Activated T-cell treated with anti-CD3 and anti-CD28 coated beads, Interleukin-2, amount 50 U/mL, for 24 hours (primary cell): ENCODE measurements around the gene FAM180A.
"Not testable (repeated sequence)": the region's sequence is repeated elsewhere in the genome, so short reads cannot be mapped to it uniquely, and the experiment has no call there.

Experiments used
- DNase-seq: peaks from one replicate; pipeline ENCODE4 v3.0.0-alpha.2; 2020
- H3K27ac Mint-ChIP-seq: 2 replicates; pipeline ENCODE4 v1.8.0; 2020; ENCODE audit warnings: mild to moderate bottlenecking, mixed read lengths
- H3K27me3 Mint-ChIP-seq: 2 replicates; pipeline ENCODE4 v1.8.0; 2020; ENCODE audit warnings: mixed read lengths
- H3K36me3 Mint-ChIP-seq: 2 replicates; pipeline ENCODE4 v1.8.0; 2020; ENCODE audit warnings: low read depth, mixed read lengths
- H3K4me1 Mint-ChIP-seq: 2 replicates; pipeline ENCODE4 v1.8.0; 2020; ENCODE audit warnings: low read depth, mixed read lengths
- H3K4me3 Mint-ChIP-seq: 2 replicates; pipeline ENCODE4 v1.8.0; 2020; ENCODE audit warnings: mild to moderate bottlenecking, moderate library complexity, mixed read lengths
- H3K9me3 Mint-ChIP-seq: 2 replicates; pipeline ENCODE4 v1.8.0; 2020; ENCODE audit warnings: mixed read lengths

Gene FAM180A

DNA sequence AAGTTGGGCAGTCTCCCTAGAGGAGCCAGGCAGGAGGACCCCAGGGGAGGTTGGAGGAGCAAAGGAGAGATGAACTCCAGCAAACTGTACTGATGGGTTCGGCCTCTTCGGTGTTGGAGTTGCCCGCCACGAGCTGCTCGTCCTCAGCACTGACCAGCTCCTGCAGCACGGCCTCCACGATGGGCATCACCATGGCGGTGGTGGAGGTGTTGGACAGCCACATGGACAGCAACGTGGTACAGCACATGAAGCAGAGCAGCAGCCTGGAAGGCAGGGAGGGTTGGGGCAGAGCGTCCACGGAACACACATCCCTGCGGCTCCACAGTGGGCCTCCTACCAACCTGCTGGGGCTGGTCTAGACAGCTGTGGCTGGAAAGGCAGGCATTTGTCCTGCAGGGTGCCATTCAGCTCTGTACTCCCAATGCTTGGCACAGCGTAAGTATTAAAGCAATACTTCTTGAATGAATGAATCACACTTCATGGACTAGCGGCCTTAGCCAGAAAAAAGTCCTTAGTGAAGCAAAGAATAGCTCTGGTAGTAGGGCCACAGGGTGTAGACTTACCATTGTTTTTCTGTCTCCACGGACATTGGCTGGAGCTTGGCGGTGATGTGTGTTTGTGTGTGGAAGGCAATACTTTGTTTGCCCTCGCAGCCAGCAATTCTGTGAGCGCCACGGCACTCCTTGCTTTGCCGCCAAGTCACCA is 42.4 kb downstream of the FAM180A start:
- Mint-ChIP-seq H3K27ac (no peak overlapping the region), H3K4me1 (peaks cover under 1% of the 10 kb centered on the region), H3K4me3 (no peak overlapping the region), H3K36me3 (no peaks in the 10 kb centered on the region), H3K27me3 (no peaks in the 10 kb centered on the region), H3K9me3 (no peaks in the 10 kb centered on the region)
- DNase-seq = no peak

DNA sequence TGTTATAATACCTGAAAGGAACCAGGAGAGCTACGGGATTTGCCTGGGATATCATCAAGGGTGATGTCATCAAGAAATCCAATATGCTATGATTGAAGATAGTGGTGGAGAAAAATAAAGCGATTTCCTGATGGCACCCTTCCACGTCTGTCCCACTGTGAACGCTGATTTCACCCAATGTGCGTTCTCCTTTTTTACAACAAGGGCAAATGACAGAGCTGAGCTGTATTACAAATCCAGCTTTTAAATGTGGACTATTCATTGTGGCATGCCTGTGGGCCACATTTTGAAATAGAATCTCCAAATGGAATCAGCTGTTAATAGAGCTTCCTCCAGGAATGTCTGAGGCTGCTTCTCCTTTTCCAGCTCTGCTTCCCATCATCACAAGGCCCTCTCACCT is 43.9 kb downstream of the FAM180A start:
- Mint-ChIP-seq H3K4me3 (no peak overlapping the region), H3K27ac (no peak overlapping the region), H3K9me3 (no peaks in the 10 kb centered on the region), H3K4me1 (no peaks in the 10 kb centered on the region), H3K27me3 (no peaks in the 10 kb centered on the region), H3K36me3 (peaks cover 3% of the 10 kb centered on the region)
- no peak for DNase-seq

DNA sequence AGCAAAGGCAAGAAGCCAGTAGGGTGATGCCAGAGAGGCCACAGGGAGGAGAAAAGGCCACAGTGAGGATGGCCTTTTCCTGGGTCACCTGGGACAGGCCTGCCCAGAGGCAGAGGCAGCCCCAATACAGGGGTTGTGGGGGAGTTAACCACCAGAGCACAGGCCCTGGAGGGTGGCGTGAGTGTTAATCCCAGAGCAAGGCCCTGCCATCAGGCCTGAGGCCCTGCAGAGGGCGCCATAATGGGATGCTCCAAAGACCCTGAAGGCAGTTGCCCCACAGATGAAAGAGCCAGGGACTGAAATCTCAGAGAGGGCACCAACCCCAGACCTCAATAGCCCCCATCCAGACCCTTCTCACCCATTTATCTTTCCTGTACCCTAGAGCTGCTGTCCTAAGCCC is 44.5 kb downstream of the FAM180A start:
- Mint-ChIP-seq H3K36me3 (peaks cover 3% of the 10 kb centered on the region), H3K27me3 (no peaks in the 10 kb centered on the region), H3K9me3 (no peaks in the 10 kb centered on the region), H3K4me1 (no peaks in the 10 kb centered on the region), H3K4me3 (no peak overlapping the region), H3K27ac (no peak overlapping the region)
- DNase-seq = no peak

DNA sequence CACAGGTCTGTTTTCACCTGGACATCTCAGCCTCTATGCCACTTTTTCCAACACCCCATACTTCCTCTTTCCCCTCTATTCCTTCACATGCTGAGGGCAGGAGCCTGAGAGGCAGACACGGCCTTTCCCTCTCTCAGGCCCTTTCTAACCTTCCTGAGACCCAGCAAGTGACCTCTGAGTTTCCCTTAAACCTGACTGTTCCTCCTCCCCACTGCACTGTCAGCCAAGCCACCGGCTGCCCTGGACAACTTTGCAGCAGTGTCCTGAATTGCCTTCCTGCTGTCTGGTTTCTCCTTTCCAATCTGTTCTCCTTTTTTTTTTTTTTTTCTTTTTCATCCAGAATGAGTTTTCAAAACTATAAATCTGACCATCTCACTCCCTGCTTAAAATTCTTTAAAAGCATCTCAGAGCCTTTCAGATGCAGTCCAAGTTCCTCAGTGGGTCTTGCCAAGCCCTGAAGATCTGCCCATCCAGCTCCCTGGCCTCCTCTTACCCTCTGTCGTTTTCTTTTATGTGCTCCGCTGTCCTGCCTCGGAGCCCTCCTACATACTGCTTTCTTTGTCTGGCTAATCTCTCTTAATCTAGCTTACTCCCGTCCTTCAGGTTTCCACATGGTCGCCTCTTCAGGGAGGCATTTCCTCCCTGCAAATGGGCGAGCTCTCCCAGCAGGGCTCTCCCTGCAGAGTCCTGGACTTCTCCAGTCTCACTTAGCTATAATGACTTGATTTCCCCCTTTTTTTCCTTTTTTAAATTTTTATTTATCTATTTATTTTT is 51.1 kb downstream of the FAM180A start:
- Mint-ChIP-seq H3K27ac (no peak overlapping the region), H3K4me1 (no peaks in the 10 kb centered on the region), H3K4me3 (no peak overlapping the region), H3K36me3 (peaks cover 3% of the 10 kb centered on the region), H3K27me3 (no peaks in the 10 kb centered on the region), H3K9me3 (no peaks in the 10 kb centered on the region)
- DNase-seq = no peak

DNA sequence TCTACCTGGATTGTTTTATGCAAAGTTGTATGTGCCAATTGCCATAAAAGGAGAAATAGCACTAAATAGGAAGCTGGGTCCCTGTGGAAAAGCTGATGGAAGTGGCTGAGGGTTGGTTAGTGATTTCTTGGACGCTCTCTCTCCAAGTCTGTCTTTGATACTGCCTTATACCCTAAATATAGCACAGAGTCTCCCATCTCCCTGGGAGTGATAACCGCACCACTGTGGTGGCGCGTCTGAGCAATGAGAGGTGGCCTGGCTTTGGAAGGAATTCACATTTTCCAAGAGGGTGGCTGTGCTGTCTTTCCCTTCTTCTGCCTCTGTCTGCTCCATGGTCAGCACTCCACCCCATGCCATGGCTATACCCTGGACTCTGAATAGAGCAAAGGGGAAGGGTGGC is 55.1 kb downstream of the FAM180A start:
- Mint-ChIP-seq H3K27me3 (no peaks in the 10 kb centered on the region), H3K4me3 (no peak overlapping the region), H3K4me1 (no peaks in the 10 kb centered on the region), H3K36me3 (peaks cover 18% of the 10 kb centered on the region), H3K9me3 (no peaks in the 10 kb centered on the region), H3K27ac (no peak overlapping the region)
- no peak for DNase-seq

DNA sequence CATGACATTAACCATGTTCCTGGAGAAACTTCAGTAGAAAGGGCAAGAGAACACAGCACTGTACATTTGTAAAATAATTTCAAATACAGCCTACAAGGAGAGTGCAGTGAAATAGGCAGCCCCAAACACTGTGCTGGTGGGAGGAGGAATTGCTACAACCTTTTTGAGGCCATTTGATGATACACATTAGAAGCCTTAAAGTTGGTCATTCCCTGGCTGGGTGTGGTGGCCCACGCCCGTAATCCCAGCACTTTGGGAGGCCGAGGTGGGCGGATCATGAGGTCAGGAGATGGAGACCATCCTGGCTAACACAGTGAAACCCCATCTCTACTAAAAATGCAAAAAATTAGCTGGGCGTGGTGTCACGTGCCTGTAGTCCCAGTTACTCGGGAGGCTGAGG is 56.0 kb downstream of the FAM180A start:
- H3K4me1 Mint-ChIP-seq, H3K4me3 Mint-ChIP-seq, H3K27me3 Mint-ChIP-seq, H3K27ac Mint-ChIP-seq, DNase-seq, H3K9me3 Mint-ChIP-seq: not testable (repeated sequence)
- H3K36me3 Mint-ChIP-seq = peaks cover 18% of the 10 kb centered on the region

DNA sequence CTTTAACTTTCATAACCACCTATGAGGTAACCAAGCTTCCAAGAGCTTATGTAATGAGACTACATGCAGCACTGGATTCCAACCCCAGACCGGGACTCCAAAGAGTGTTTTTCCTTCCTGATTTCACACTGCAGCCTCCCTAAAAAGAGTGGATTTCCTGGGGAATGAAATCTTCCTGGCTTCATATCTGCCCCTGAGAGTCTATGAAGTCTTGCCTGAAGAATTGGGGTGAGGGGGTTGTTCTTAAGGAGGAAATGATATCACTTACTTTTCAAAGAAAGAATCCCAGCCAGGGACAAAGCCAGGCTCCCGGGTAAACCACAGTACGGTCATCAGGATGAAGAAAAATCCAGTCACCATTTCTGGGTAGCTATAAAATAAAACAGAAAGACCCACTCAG is 56.6 kb downstream of the FAM180A start:
- Mint-ChIP-seq H3K27me3 (no peaks in the 10 kb centered on the region), H3K4me3 (no peak overlapping the region), H3K36me3 (peaks cover 18% of the 10 kb centered on the region), H3K4me1 (no peaks in the 10 kb centered on the region), H3K27ac (no peak overlapping the region), H3K9me3 (no peaks in the 10 kb centered on the region)
- DNase-seq = no peak

DNA sequence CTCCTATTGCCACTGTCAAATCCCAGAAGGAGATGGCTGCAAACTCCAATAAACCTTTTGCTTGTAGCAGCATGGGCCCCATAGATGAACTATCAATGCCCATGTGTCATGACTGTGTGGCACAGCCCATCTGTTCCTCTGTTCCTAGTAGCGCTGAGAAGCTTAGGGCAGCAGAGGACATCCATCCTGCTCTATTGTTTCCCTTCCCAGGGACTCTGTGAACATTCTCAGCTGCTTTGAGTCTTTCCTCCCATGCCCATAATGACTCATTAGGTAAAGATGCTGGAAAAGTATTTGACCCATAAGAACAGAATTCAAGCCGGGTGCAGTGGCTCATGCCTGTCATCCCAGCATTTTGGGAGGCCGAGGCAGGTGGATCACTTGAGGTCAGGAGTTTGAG is 58.0 kb downstream of the FAM180A start:
- Mint-ChIP-seq H3K36me3 (peaks cover 24% of the 10 kb centered on the region), H3K4me1 (no peaks in the 10 kb centered on the region), H3K9me3 (no peaks in the 10 kb centered on the region), H3K27ac (no peak overlapping the region), H3K27me3 (no peaks in the 10 kb centered on the region), H3K4me3 (no peak overlapping the region)
- no peak for DNase-seq

DNA sequence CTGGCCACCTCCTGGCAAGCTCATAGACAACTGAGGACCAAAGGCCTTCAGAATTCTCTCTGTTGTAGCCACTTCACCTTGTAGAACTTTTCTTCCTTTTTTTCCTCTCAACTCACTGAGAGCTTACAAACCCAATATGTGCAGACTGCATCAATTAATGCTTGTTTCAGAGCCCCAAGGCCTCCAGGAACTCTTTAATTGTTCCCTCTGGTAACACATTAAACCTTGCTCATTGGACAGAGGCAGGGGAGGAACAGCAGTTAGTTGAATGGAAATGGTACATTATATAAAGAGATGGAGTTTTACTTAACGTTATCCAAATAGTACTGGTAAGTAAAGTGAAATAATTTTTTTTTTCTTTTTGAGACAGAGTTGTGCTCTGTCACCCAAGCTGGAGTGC is 61.1 kb downstream of the FAM180A start:
- no peaks in the 10 kb centered on the region for H3K27me3 Mint-ChIP-seq
- H3K4me3 Mint-ChIP-seq = no peak overlapping the region
- no peaks in the 10 kb centered on the region for H3K9me3 Mint-ChIP-seq
- H3K36me3 Mint-ChIP-seq = peaks cover 39% of the 10 kb centered on the region
- no peak overlapping the region for H3K27ac Mint-ChIP-seq
- no peaks in the 10 kb centered on the region for H3K4me1 Mint-ChIP-seq
- no peak for DNase-seq

DNA sequence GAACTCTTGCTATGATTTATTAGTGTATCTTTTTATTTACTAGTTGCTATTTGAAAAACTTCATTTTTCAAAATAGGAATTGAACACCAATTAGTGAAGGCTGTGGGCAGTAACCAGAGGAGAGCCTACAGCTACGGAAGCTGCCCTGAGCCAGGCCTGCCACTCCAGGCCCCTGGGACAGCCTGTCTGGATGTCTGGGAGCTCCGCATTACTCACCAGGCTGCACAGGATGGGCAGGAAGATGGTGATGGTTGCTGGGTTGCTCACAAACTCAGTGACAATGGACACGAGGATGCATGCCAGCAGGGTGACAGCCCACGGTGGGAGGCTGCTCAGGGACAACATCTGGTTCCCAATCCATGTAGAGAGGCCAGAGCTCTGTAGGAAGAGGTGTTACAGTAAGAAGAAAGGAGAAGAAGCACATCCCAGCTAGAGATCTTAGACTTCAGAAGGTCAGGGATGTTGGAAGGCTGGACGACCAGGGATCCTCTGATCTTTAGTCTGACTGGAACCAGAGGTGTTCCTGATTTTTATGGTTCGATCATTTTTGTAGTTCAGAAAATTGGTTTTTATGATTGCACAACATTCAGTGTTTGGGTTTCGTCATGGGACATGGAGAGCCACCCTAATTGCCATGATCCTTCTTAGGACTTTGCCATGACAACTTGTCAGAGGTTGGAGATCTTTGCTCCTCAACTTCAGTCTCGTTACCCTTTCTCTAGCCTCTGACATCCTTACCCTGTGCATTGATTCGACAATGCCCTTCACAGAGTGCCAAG is 63.1 kb downstream of the FAM180A start:
- Mint-ChIP-seq H3K9me3 (no peaks in the 10 kb centered on the region), H3K36me3 (peaks cover 37% of the 10 kb centered on the region), H3K27ac (no peak overlapping the region), H3K4me3 (no peak overlapping the region), H3K4me1 (peaks cover 9% of the 10 kb centered on the region), H3K27me3 (no peaks in the 10 kb centered on the region)
- no peak for DNase-seq

DNA sequence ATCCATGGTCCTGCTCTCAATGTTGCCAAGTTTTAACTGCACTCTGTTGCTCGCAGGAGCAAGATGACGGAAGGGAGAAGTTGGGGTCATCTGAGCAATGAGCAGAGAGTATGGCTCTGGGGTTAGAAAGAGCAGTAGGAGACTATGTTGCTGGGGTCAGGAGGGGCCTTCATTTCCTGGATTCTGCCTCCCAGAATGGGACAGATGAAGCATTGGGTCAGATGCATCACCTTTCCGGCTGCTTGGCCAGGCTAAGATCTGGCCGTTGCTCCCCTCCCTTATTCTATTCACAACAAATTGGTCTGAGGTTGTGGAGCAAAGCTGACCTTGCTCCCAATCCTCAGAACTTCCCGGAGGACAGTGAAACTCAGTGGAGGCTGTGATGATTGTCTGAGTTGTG is 63.9 kb downstream of the FAM180A start:
- no peaks in the 10 kb centered on the region for H3K27me3 Mint-ChIP-seq
- H3K4me3 Mint-ChIP-seq = no peak overlapping the region
- no peak overlapping the region for H3K27ac Mint-ChIP-seq
- H3K4me1 Mint-ChIP-seq = peaks cover 12% of the 10 kb centered on the region
- DNase-seq = no peak
- peaks cover 33% of the 10 kb centered on the region for H3K36me3 Mint-ChIP-seq
- H3K9me3 Mint-ChIP-seq = no peaks in the 10 kb centered on the region

DNA sequence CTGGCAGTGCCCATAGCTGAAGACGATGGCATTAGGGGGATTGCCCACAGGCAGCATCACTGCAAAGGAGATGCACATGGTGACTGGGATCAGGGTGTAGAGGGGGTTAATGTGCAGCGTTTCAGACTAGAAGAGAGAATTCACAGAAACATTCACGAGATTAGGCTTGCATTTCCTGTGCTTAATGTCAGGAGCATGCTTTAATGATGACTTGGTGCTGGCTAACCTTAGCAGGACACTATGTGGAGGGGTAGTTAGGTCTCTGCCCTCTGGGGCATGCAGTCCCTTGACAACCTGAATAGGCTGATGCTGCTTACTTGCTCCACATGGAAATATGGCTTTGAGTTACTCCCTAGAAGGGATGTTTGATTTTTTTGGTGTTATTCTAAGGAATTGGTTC is 64.5 kb downstream of the FAM180A start:
- H3K4me1 Mint-ChIP-seq = peaks cover 13% of the 10 kb centered on the region
- no peaks in the 10 kb centered on the region for H3K9me3 Mint-ChIP-seq
- no peak overlapping the region for H3K27ac Mint-ChIP-seq
- DNase-seq = no peak
- H3K4me3 Mint-ChIP-seq = no peak overlapping the region
- no peaks in the 10 kb centered on the region for H3K27me3 Mint-ChIP-seq
- peaks cover 31% of the 10 kb centered on the region for H3K36me3 Mint-ChIP-seq

DNA sequence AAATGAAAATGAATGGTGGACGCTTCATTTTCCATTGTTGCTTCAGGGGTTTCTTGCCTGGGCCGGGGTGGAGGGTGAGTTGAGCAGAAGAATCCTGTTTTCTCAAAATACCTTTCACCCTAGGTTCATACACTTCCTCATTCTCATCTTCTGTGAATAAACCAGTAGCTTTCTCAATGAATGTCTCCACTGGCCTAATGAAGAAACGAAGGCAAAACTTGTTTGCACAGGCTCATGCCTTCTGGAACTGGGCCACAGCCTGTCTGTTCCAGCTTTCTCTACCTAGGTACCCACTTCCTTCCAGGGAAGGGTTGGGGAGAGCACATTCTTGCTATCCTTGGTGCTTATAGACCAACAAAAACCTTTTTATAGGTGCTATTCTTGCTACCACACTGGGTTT is 65.0 kb downstream of the FAM180A start:
- Mint-ChIP-seq H3K27me3 (no peaks in the 10 kb centered on the region), H3K9me3 (no peaks in the 10 kb centered on the region), H3K4me3 (no peak overlapping the region), H3K4me1 (peaks cover 16% of the 10 kb centered on the region), H3K36me3 (peaks cover 32% of the 10 kb centered on the region), H3K27ac (no peak overlapping the region)
- no peak for DNase-seq

DNA sequence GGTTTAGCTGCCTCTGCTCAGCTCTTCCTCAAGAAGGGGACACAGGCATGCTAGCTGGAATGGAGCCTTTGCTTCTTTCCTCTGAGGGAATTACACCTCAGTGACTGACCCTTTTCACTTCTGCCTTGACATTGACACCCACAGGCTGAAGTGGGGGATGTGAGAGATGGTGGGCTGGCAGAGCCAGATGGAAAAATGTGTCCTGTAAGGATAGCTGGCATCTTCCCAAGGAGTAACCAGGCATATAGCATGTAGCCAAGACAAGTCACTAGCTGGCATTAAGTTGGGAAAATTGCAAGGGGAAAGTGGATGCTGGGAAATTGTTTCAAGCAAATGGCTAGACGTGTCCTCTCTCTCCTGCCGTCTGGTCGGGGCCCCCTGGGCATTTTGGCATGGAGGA is 66.4 kb downstream of the FAM180A start:
- no peaks in the 10 kb centered on the region for H3K27me3 Mint-ChIP-seq
- no peak overlapping the region for H3K27ac Mint-ChIP-seq
- no peak overlapping the region for H3K4me3 Mint-ChIP-seq
- peaks cover 16% of the 10 kb centered on the region for H3K4me1 Mint-ChIP-seq
- H3K9me3 Mint-ChIP-seq = no peaks in the 10 kb centered on the region
- no peak for DNase-seq
- H3K36me3 Mint-ChIP-seq = peaks cover 43% of the 10 kb centered on the region

DNA sequence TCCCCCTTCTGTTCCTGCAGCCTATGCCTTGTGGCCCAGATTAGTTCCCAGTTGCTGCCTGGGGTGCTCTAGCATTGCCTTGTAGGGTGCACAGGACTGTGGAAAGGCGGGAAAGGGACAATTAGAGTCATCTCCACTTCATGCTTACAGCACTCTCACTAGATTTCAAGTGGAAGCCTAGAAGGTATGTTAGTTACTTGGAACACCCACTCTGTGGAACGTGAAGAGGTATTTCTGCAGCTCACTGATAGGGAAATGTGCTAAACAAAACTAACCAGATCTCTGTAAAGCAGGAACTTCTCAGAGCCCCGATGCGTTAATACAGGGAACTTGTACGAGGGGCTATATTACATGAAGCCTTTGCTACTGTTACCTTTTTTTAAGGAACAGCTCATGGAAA is 66.9 kb downstream of the FAM180A start:
- Mint-ChIP-seq H3K4me1 (peaks cover 16% of the 10 kb centered on the region), H3K27ac (no peak overlapping the region), H3K27me3 (no peaks in the 10 kb centered on the region), H3K4me3 (no peak overlapping the region), H3K9me3 (no peaks in the 10 kb centered on the region), H3K36me3 (peaks cover 48% of the 10 kb centered on the region)
- DNase-seq = no peak
